GM23248 (cell line): Measurements from ENCODE around the gene CELSR2. TPM values are rescaled to one million over a fixed set of nuclear protein-coding genes. Genes with fewer than 3 reads are reported as not detected.
A peak's percentile ranks its signal among the peaks of the same experiment; 100 is the strongest.

ENCODE experiments used
- DNase-seq: peaks from one replicate; pipeline ENCODE4 v3.0.0-alpha.2; 2015
- H2AFZ ChIP-seq: fragments of 200-600 bp; sonication (generic); 2 replicates; pipeline ENCODE4 v1.6.1; 2016; ENCODE audit warnings: antibody characterized with exemption
- H3F3A ChIP-seq: fragments of 200-600 bp; sonication (generic); 2 replicates; pipeline ENCODE4 v1.6.1; 2016; ENCODE audit warnings: mild to moderate bottlenecking, antibody characterized with exemption, mixed run types; ENCODE audit not compliant: insufficient read depth
- H3K27ac ChIP-seq: fragments of 200-600 bp; sonication (generic); 2 replicates; pipeline ENCODE4 v1.5.1; 2016; ENCODE audit warnings: mild to moderate bottlenecking
- H3K27me3 ChIP-seq: fragments of 200-600 bp; sonication (generic); replicated peaks from 2 replicates; pipeline ENCODE4 v1.6.1; 2016; ENCODE audit warnings: mild to moderate bottlenecking; ENCODE audit not compliant: insufficient read depth
- H3K36me3 ChIP-seq: fragments of 200-600 bp; sonication (generic); 2 replicates; pipeline ENCODE4 v1.6.1; 2016; ENCODE audit warnings: low read depth, mild to moderate bottlenecking
- H3K4me1 ChIP-seq: fragments of 200-600 bp; sonication (generic); 2 replicates; pipeline ENCODE4 v1.6.1; 2016; ENCODE audit warnings: mild to moderate bottlenecking; ENCODE audit not compliant: insufficient read depth
- H3K4me2 ChIP-seq: fragments of 200-600 bp; sonication (generic); one replicate; pipeline ENCODE4 v1.6.1; 2016; ENCODE audit warnings: mild to moderate bottlenecking; ENCODE audit not compliant: unreplicated experiment
- H3K4me3 ChIP-seq: fragments of 200-600 bp; sonication (generic); 2 replicates; pipeline ENCODE4 v1.5.1; 2016; ENCODE audit warnings: mild to moderate bottlenecking
- H3K79me2 ChIP-seq: fragments of 200-600 bp; sonication (generic); 2 replicates; pipeline ENCODE4 v1.6.1; 2016; ENCODE audit warnings: mild to moderate bottlenecking; ENCODE audit not compliant: insufficient read depth
- H3K9ac ChIP-seq: fragments of 200-600 bp; sonication (generic); 2 replicates; pipeline ENCODE4 v1.6.1; 2016; ENCODE audit warnings: mild to moderate bottlenecking
- H3K9me2 ChIP-seq: fragments of 200-600 bp; sonication (generic); 2 replicates; pipeline ENCODE4 v1.6.1; 2016; ENCODE audit warnings: mixed run types, mild to moderate bottlenecking, moderate library complexity; ENCODE audit not compliant: insufficient read depth
- H3K9me3 ChIP-seq: fragments of 200-600 bp; sonication (generic); one replicate; pipeline ENCODE4 v1.6.1; 2017; ENCODE audit warnings: low read depth
- H4K20me1 ChIP-seq: fragments of 200-600 bp; sonication (generic); 2 replicates; pipeline ENCODE4 v1.6.0; 2016; ENCODE audit not compliant: insufficient read depth
- EZH2 ChIP-seq: fragments of 200-600 bp; sonication (generic); IDR thresholded peaks from 2 replicates; pipeline ENCODE4 v1.6.1; 2018; ENCODE audit warnings: antibody characterized with exemption, mild to moderate bottlenecking; ENCODE audit not compliant: insufficient read depth, poor library complexity, severe bottlenecking
- EZH2phosphoT487 ChIP-seq: fragments of 200-600 bp; sonication (generic); IDR thresholded peaks from 2 replicates; pipeline ENCODE4 v1.6.1; 2018; ENCODE audit warnings: antibody characterized with exemption, moderate library complexity, mild to moderate bottlenecking, low read depth; ENCODE audit not compliant: insufficient read depth
- WGBS, 2 experiments: methylation state at CpG; one replicate each; pipeline ENCODE4 v1.1.6; 2015 to 2017; ENCODE audit warnings: low lambda C conversion rate in 2 of 2, low coverage in 1 of 2; ENCODE audit errors: missing lambda C conversion rate in 2 of 2; 5-methylcytosine and 5-hydroxymethylcytosine counted together
- in situ Hi-C: fragments of 300-500 bp; cut with MboI; formaldehyde crosslinking; loops from 2 replicates; pipeline ENCODE4 v1.15.0; 2020
- polyA plus RNA-seq: library from polyadenylated mRNA; unstranded; fragments of >200 nt; fragmentation: Nextera tagmentation; extraction: Ambion mirVana; gene quantifications from 2 replicates; pipeline ENCODE4 v1.2.1, GENCODE V29; 2016
- total RNA-seq: library from RNA; depleted of rRNA; stranded (reverse); fragments of >200 nt; shearing (Covaris generic); gene quantifications from 2 replicates; pipeline ENCODE4 v1.2.3, GENCODE V29; 2014

CELSR2 gene
- total and polyA plus RNA-seq, 2 experiments from 2014 or later: 0.11 to 0.32 TPM

GRCh38 chr1:109256971-109257681 is 7.8 kb downstream of the CELSR2 start:
- no peak overlapping the region for H3K4me2 ChIP-seq
- H3K9ac ChIP-seq: no peak overlapping the region
- no peaks in the 10 kb centered on the region; the same call in 1 of the 2 replicates for H3K4me1 ChIP-seq
- no peak overlapping the region for H2AFZ ChIP-seq
- in situ Hi-C loops: no loop called here
- no peaks in the 10 kb centered on the region for H3F3A ChIP-seq
- no peak overlapping the region for H3K27ac ChIP-seq
- no peaks in the 10 kb centered on the region for H3K9me3 ChIP-seq
- H3K9me2 ChIP-seq: no peaks in the 10 kb centered on the region
- H4K20me1 ChIP-seq: no peaks in the 10 kb centered on the region
- no peak overlapping the region for H3K4me3 ChIP-seq
- H3K27me3 ChIP-seq: no peaks in the 10 kb centered on the region
- TF ChIP-seq EZH2 (no peak), EZH2phosphoT487 (no peak)
- DNase-seq: peak; percentile 79
- H3K79me2 ChIP-seq: no peaks in the 10 kb centered on the region
- WGBS, 2 experiments: 87 to 93% methylated on average over 4 to 5 of the region's 5 CpGs
- no peaks in the 10 kb centered on the region for H3K36me3 ChIP-seq

- Histone ChIP-seq H3K4me2 (no peak overlapping the region), H3F3A (no peaks in the 10 kb centered on the region), H3K27ac (no peak overlapping the region), H3K9me3 (no peaks in the 10 kb centered on the region), H4K20me1 (no peaks in the 10 kb centered on the region), H3K9ac (no peak overlapping the region), H2AFZ (no peak overlapping the region), H3K79me2 (no peaks in the 10 kb centered on the region), H3K27me3 (no peaks in the 10 kb centered on the region), H3K4me1 (no peaks in the 10 kb centered on the region; the same call in 1 of the 2 replicates), H3K4me3 (no peak overlapping the region), H3K9me2 (no peaks in the 10 kb centered on the region), H3K36me3 (no peaks in the 10 kb centered on the region)
- in situ Hi-C loops: no loop called here
- DNase-seq: no peak
- WGBS, 2 experiments: 67 to 68% methylated on average over 15 of the region's 15 CpGs
- TF ChIP-seq EZH2phosphoT487: no peak
- TF ChIP-seq EZH2: no peak
Observed at GRCh38 chr1:109257682-109258421, 8.5 kb downstream of the CELSR2 start.

GRCh38 chr1:109258481-109259466 is 9.4 kb downstream of the CELSR2 start:
- no peaks in the 10 kb centered on the region for H4K20me1 ChIP-seq
- H3K9me2 ChIP-seq: no peaks in the 10 kb centered on the region
- no peaks in the 10 kb centered on the region for H3K79me2 ChIP-seq
- TF ChIP-seq EZH2phosphoT487: no peak
- no peak for TF ChIP-seq EZH2
- H3K4me1 ChIP-seq: no peaks in the 10 kb centered on the region; the same call in 1 of the 2 replicates
- H2AFZ ChIP-seq: no peak overlapping the region
- no peaks in the 10 kb centered on the region for H3K27me3 ChIP-seq
- H3K9ac ChIP-seq: no peak overlapping the region
- H3K9me3 ChIP-seq: no peaks in the 10 kb centered on the region
- no peaks in the 10 kb centered on the region for H3K36me3 ChIP-seq
- no peaks in the 10 kb centered on the region for H3F3A ChIP-seq
- no peak for DNase-seq
- in situ Hi-C loops: no loop called here
- no peak overlapping the region for H3K4me2 ChIP-seq
- H3K27ac ChIP-seq: no peak overlapping the region
- 91% methylated on average over 52 to 69 of the region's 69 CpGs for whole genome bisulfite sequencing, 2 experiments
- no peak overlapping the region for H3K4me3 ChIP-seq
